CD4-positive, alpha-beta T cell (primary cell): ENCODE measurements around the gene KRTAP12-3. TPM values are rescaled to one million over a fixed set of nuclear protein-coding genes. Genes with fewer than 3 reads are reported as not detected.
A peak's percentile ranks its signal among the peaks of the same experiment; 100 is the strongest.

ENCODE experiments used
- ATAC-seq: fragments of 200-7000 bp; cut with Tn5 transposase; one replicate; pipeline ENCODE4 v1.10.0; 2022; ENCODE audit warnings: mild to moderate bottlenecking; ENCODE audit not compliant: poor library complexity
- CTCF ChIA-PET: fragments of 350-600 bp; sonication (Branson Sonifier 250); formaldehyde crosslinking; loops from one replicate; lab custom pipeline; 2021; ENCODE audit warnings: antibody characterized with exemption, inconsistent platforms; lab: Charles Lee
- POLR2A ChIA-PET: fragments of 350-600 bp; sonication (Branson Sonifier 250); formaldehyde crosslinking; loops from one replicate; lab custom pipeline; 2021; ENCODE audit warnings: antibody characterized with exemption, inconsistent platforms; lab: Charles Lee
- DNase-seq, 14 experiments: peaks; one replicate each; pipeline ENCODE4 v3.0.0-alpha.2; 2013 to 2020; ENCODE audit warnings: mixed read lengths in 2 of 14
- H3K27ac ChIP-seq, 2 donors: one replicate each; pipeline versions ENCODE4 v1.5.1 to v1.7.0; 2013; ENCODE audit warnings: low read length in 2 of 2, low read depth in 1 of 2, mild to moderate bottlenecking in 1 of 2
- H3K27me3 ChIP-seq, 2 experiments: 1 replicate in 1 of 2; 2 replicates in 1 of 2; pipeline versions ENCODE4 v1.6.1 to v1.7.0; 2013; ENCODE audit warnings: low read length in 2 of 2, control low read depth in 1 of 2, mild to moderate bottlenecking in 1 of 2, moderate library complexity in 1 of 2; ENCODE audit not compliant: insufficient read depth in 2 of 2, control insufficient read depth in 1 of 2
- H3K36me3 ChIP-seq: one replicate; pipeline ENCODE4 v1.6.1; 2013; ENCODE audit warnings: low read length, control low read depth; ENCODE audit not compliant: insufficient read depth
- H3K4me1 ChIP-seq: one replicate; pipeline ENCODE4 v1.6.1; 2013; ENCODE audit warnings: low read length, control low read depth; ENCODE audit not compliant: insufficient read depth
- H3K4me3 ChIP-seq: one replicate; pipeline ENCODE4 v1.5.1; 2013; ENCODE audit warnings: mild to moderate bottlenecking, low read length, moderate library complexity
- H3K9me3 ChIP-seq, 2 experiments: 1 replicate in 1 of 2; 2 replicates in 1 of 2; pipeline versions ENCODE4 v1.6.1 to v1.7.0; 2013; ENCODE audit warnings: low read length in 2 of 2, mild to moderate bottlenecking in 2 of 2, control low read depth in 1 of 2, moderate library complexity in 1 of 2; ENCODE audit not compliant: control insufficient read depth in 1 of 2, insufficient read depth in 1 of 2
- H3K27ac Mint-ChIP-seq: one replicate; pipeline ENCODE4 v1.8.0; 2020; ENCODE audit warnings: mixed read lengths
- H3K27me3 Mint-ChIP-seq: one replicate; pipeline ENCODE4 v1.8.0; 2021; ENCODE audit warnings: mixed read lengths
- H3K36me3 Mint-ChIP-seq: one replicate; pipeline ENCODE4 v1.8.0; 2021; ENCODE audit warnings: low read depth, mixed read lengths
- H3K4me1 Mint-ChIP-seq: one replicate; pipeline ENCODE4 v1.8.0; 2021; ENCODE audit warnings: low read depth, mixed read lengths
- H3K4me3 Mint-ChIP-seq: one replicate; pipeline ENCODE4 v1.8.0; 2020; ENCODE audit warnings: mild to moderate bottlenecking, mixed read lengths
- H3K9me3 Mint-ChIP-seq: one replicate; pipeline ENCODE4 v1.8.0; 2020; ENCODE audit warnings: mixed read lengths
- intact Hi-C, 2 experiments: fragments of 100-400 bp; cut with DNase I in 1 of 2; cut with micrococcal nuclease in 1 of 2; formaldehyde crosslinking; loops; one replicate each; pipeline versions ENCODE4 v1.15.1 to v1.9.0; 2023 to 2025; cut with DNase I, micrococcal nuclease
- total RNA-seq, 174 experiments: library from RNA in 2 of 174; stranded (reverse) in 2 of 174; gene quantifications; one replicate each; pipeline ENCODE4 v1.2.3 and lab custom pipeline; 2021 to 2026
- TF ChIP-seq, protein P1 (sequence below): fragments of 200-600 bp; IDR thresholded peaks from one replicate; pipeline ENCODE4 v1.8.0; 2022; ENCODE audit warnings: antibody characterized with exemption, mild to moderate bottlenecking

Gene KRTAP12-3
- total RNA-seq, 2 experiments from 2014 or later = not detected

DNA sequence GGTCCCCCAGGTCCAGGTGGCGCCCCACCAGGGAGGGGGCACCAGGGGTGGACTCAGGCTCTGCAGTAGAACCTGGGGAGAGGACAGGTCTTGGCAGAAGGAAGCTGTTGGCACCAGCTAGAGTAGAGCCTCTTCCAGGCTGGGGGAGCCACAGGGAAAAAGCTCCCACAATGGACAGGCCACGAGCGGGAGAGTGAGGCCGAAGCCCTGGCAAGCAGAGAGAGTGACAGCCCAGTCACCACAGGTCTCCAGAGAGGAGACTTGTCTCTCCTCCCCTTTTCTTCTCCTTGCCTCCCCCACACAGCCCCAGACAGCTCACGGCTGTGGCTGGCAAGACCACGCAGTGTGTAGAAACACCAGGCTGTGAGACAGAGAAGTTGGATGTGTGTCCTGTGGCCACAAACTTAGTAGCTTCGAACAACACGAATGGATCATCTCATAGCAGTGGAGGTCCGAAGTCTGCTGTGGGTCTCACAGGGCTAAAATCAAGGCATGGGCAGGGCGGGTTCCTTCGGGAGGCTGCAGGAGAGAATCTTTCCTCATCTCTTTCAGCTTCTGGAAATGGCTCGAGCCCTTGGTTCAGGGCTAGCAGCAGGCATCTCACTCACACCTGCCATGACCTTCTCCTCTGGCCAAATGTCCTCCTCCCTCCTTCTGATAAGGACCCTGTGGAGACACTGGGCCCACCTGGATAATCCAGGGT, 6.6 kb upstream of the KRTAP12-3 start:
- Histone ChIP-seq H3K27ac (no peak overlapping the region), H3K36me3 (no peaks in the 10 kb centered on the region), H3K9me3 (peaks cover 4 to 29% of the 10 kb centered on the region in 2 experiments), H3K4me1 (peaks cover 29% of the 10 kb centered on the region), H3K4me3 (no peak overlapping the region), H3K27me3 (no peaks in the 10 kb centered on the region)
- intact Hi-C loops = loop anchor here in 1 of 2 experiments (5.0 kb wide), 1 partner anchor 34 kb away; no protein-coding TSS in a partner anchor
- DNase-seq (peak in 1 of 14 experiments; percentile 3), ATAC-seq (no peak)
- ChIA-PET POLR2A (no interaction called here), CTCF (interaction anchor here (0.7 kb wide), 1 partner anchor 129 kb away, joined by 4 read pairs; no protein-coding TSS in a partner anchor)
- Mint-ChIP-seq H3K4me3 (no peak overlapping the region), H3K9me3 (peaks cover 4% of the 10 kb centered on the region), H3K4me1 (peaks cover 19% of the 10 kb centered on the region), H3K36me3 (peaks cover 11% of the 10 kb centered on the region), H3K27ac (no peak overlapping the region), H3K27me3 (no peaks in the 10 kb centered on the region)
- TF ChIP-seq, protein P1, sequence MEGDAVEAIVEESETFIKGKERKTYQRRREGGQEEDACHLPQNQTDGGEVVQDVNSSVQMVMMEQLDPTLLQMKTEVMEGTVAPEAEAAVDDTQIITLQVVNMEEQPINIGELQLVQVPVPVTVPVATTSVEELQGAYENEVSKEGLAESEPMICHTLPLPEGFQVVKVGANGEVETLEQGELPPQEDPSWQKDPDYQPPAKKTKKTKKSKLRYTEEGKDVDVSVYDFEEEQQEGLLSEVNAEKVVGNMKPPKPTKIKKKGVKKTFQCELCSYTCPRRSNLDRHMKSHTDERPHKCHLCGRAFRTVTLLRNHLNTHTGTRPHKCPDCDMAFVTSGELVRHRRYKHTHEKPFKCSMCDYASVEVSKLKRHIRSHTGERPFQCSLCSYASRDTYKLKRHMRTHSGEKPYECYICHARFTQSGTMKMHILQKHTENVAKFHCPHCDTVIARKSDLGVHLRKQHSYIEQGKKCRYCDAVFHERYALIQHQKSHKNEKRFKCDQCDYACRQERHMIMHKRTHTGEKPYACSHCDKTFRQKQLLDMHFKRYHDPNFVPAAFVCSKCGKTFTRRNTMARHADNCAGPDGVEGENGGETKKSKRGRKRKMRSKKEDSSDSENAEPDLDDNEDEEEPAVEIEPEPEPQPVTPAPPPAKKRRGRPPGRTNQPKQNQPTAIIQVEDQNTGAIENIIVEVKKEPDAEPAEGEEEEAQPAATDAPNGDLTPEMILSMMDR = no peak

DNA sequence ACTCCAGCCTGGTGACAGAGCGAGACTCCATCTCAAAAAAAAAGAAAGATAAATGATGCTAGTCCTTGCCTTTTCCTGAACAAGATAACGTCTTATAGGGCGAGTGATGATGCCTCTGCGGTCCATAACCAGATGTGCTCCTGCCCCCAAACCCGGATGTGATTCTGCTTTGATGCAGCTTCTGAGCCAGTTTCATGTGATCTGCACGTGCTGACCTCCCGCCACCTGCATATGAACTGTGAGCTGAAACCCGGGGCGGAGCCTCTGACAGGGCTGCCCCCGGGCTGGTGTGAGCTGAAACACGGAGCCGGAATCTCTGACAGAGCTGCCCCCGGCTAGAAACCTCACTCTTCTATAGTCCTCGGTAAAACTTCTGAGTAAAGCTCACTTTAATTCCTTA, 4.6 kb upstream of the KRTAP12-3 start:
- ATAC-seq = no peak
- H3K4me3 ChIP-seq = no peak overlapping the region
- H3K36me3 ChIP-seq = no peaks in the 10 kb centered on the region
- peaks cover 14 to 39% of the 10 kb centered on the region in 2 experiments for H3K9me3 ChIP-seq
- POLR2A ChIA-PET = interaction anchor here (1.0 kb wide), 1 partner anchor 35 kb away, joined by 5 read pairs; no protein-coding TSS in a partner anchor
- Mint-ChIP-seq H3K27ac (peak overlapping the region; percentile 88), H3K27me3 (no peaks in the 10 kb centered on the region), H3K9me3 (peaks cover 16% of the 10 kb centered on the region), H3K4me3 (no peak overlapping the region), H3K36me3 (peaks cover 31% of the 10 kb centered on the region), H3K4me1 (peaks cover 39% of the 10 kb centered on the region)
- no peak overlapping the region for H3K27ac ChIP-seq
- TF ChIP-seq, protein P1 = no peak
- intact Hi-C loops = loop anchor here in 1 of 2 experiments (5.0 kb wide), 1 partner anchor 36 kb away; no protein-coding TSS in a partner anchor
- H3K27me3 ChIP-seq = no peaks in the 10 kb centered on the region
- CTCF ChIA-PET = no interaction called here
- peaks cover 45% of the 10 kb centered on the region for H3K4me1 ChIP-seq
- peak in 1 of 14 experiments; percentile 49 for DNase-seq

DNA sequence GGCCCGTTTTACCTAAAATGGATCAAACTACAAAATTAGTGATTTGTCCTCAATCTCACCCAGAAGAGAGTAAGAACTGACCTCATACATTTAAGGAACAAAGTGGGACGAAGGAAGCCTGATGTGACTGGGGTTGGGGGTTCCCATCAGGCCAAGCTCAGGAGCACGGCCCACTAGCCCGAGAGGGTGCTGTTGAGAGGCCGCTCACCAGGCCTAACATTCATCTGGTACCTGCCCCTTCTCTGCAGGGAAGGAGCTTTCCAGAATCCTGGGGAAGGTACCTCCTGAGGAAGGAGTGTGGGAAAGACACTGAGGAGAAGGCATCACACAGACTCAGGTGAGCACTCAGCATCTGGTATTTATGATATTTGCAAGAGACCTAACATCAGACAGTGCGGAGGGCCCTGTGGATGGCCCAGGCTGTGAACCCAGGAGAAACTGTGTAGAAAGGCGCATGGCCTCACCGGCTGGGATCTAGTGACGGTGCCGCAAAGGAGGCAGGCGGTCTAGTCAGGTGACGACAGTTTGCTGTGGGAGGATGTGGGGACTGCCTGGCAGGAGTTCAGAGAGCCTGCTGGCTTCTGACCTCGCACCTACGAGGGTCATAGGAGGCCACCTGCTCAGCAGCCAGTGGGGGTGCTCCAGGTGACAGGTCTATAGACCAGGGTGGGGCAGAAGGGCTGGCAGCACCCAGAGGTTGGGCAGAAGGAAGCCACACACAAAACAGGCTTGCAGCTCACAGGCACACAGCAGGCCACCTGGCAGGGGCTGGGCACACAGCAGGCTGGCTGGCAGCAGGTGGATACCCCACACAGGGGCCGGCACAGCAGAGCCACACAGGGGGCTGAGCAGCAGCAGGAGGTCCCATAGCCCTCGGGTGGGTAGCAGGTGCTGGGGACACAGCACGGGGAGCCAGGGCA, 3.8 kb upstream of the KRTAP12-3 start:
- Histone ChIP-seq H3K27me3 (no peaks in the 10 kb centered on the region), H3K9me3 (peaks cover 14 to 39% of the 10 kb centered on the region in 2 experiments), H3K36me3 (no peaks in the 10 kb centered on the region), H3K27ac (peak overlapping the region; percentile 15 to 61), H3K4me1 (peaks cover 53% of the 10 kb centered on the region), H3K4me3 (no peak overlapping the region)
- Mint-ChIP-seq H3K4me1 (peaks cover 47% of the 10 kb centered on the region), H3K9me3 (peaks cover 16% of the 10 kb centered on the region), H3K36me3 (peaks cover 39% of the 10 kb centered on the region), H3K4me3 (peak overlapping the region; percentile 71), H3K27ac (peak overlapping the region; percentile 88), H3K27me3 (no peaks in the 10 kb centered on the region)
- POLR2A ChIA-PET = interaction anchor here (1.0 kb wide), 1 partner anchor 35 kb away, joined by 5 read pairs; no protein-coding TSS in a partner anchor
- DNase-seq (peak; percentile 40 to 92 (median 63)), ATAC-seq (peak; percentile 58)
- TF ChIP-seq, protein P1 = no peak
- intact Hi-C loops = loop anchor here in 1 of 2 experiments (5.0 kb wide), 1 partner anchor 37 kb away; no protein-coding TSS in a partner anchor
- CTCF ChIA-PET = no interaction called here
